ENCODE data around the gene KLRF2.

KLRF2 gene

DNA sequence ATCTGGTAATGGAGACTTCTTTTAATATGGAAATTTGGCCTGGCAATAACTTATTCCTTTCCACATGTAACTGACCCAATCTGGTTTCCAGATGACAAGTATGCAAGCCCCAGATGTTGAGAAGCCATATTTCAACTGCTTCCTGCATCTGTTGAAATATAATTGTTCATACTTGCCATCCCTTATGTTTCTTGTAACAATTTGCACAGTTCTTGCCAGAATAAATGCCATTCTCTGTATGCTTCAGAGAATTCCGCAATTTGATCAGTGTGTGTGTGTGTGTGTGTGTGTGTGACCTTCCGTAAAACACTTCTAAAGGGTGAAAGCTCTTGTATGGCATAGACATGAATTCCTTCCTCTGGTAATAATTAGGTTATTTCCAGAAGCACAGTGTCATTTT, 52.7 kb downstream of the KLRF2 start:
- DNase-seq (ENCODE audit: low spot score) (no peak), FAIRE-seq (no peak)

DNA sequence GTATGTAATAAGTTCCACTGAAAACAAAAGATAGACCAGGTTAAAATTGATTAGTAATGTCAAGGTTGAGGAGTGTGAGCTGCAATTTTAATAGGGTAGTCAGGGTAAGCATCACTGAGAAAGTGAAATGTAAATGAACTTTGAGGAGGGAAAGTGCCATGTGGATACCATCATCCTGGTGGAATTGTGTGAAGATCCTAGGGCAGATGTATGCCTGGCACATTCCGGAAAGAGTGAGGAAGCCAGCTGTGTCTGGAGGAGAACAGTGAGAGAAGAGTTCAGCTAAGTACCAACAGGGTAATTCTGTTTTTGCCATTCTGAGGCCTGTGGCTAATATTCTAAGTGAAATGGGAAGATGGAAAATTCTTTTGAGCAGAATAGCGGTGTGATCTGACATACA, 53.7 kb downstream of the KLRF2 start:
- no peak for FAIRE-seq
- no peak for DNase-seq (ENCODE audit: low spot score)

DNA sequence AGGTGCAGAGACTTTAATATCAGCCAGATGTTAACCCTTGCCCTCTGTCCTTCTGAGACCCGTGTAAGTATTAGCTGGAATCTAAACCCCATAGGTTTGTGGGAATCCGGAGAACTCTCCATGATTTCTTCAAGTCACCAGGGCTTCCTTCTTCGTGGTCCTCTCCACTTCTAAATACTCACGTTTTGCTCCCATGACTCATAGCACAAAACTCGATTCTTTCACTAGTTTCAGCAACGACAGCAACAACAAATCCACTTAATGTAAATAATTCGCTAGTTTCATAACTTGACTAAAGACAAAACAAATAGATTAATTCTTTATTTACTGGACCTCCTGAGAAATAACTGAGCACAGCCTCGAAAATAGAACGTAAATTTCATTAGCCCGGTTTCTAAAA, 55.3 kb downstream of the KLRF2 start:
- DNase-seq (ENCODE audit: low spot score) = no peak
- FAIRE-seq = no peak

DNA sequence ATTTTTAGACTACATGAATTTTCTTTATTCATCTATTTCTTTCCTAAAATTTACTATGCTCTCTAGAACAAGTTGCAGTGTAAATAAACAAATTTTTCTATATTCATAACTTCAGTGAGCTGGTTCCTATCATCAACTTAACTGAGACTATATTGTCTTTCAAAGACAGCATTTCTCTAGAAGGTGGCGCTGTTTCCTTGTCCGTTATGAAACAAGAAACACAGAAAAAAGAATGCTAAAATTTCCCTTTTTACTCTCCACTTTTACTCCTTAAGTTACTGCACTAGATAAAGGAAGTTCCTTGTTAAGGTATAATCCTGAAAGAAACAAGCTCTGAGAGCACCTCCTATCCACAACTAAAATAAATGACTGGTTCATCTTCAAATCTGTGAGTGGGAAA, 59.1 kb downstream of the KLRF2 start:
- DNase-seq (ENCODE audit: low spot score) (no peak), FAIRE-seq (no peak)

DNA sequence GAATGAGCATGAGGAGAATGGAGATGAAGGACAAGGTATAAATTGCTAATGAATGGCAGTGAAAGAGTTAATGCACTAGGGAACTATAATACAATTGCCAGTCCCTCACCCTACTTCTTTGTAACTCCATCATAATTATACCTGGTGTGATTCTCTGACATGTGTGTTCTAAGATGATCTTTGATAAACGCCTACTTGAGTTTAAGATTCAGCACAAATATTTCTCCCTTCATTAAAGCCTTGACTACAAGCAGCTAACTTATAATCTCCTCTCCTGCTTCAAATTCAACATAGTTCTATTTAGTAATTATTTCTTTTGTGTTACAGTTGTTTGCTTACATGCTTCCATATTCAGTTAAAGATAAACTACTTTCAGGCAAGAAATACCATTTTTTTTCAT, 60.5 kb downstream of the KLRF2 start:
- FAIRE-seq = no peak

DNA sequence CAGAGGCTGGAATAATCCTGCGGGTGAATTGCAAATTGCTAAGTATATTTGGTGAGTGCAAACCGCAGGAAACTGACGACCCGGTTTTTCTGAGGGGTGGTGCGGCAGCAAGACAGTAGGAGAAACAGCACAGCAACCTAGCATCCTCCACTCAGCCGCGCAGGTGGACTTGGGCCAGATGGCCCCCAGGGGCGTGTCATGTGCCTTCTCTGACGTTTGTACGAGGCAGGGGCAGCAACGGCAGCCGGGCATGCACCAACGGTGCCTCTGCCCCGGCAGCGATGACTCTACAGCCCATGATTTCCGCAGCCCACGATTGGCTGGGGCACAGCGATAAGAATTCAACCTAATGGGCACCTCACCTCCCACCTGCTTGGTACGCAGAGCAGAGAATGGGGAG, 62.0 kb downstream of the KLRF2 start:
- FAIRE-seq (no peak), DNase-seq (ENCODE audit: low spot score) (no peak)

More for the DNA sequence above, 60.5 kb downstream of the KLRF2 start:
- no peak for DNase-seq (ENCODE audit: low spot score)

DNA sequence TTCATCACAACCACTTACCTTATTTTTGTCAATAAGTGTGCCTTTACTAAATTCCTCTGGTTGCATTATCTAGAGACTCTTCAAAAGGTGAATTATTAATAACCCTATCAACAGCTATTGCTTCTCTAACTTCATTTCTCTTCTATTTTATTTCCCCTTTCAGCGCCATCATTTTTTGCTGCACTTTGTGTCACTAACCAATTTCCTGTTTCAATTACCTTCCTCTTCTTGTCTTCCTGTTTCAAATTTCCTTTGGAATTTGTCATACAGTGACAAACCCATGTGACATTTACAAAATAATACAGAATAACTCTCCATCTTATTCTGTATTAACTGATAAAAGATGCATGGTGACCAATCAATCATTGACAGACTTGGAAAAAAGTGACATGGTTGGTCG, 63.1 kb downstream of the KLRF2 start:
- FAIRE-seq (no peak), DNase-seq (ENCODE audit: low spot score) (no peak)

All from RCC 7860 (cell line).